ENCODE data around the gene ARHGEF40.

The ARHGEF40 gene

GRCh38 chr14:21120686-21121085, 50.6 kb downstream of the ARHGEF40 start:
- DNase-seq (ENCODE audit: insufficient read length) (no peak), FAIRE-seq (no peak)
- TF ChIP-seq TAF1 (IDR thresholded peaks at IDR 0.05; ENCODE audit: borderline replicate concordance, low read depth, low read length) (no peak), POLR2A (IDR thresholded peaks at IDR 0.05; ENCODE audit: low read depth, low read length) (no peak), POLR2AphosphoS5 (IDR thresholded peaks at IDR 0.05; ENCODE audit: low read depth, low read length) (no peak)

- TF ChIP-seq POLR2A (IDR thresholded peaks at IDR 0.05; ENCODE audit: low read depth, low read length), result no peak
- TF ChIP-seq TAF1 (IDR thresholded peaks at IDR 0.05; ENCODE audit: borderline replicate concordance, low read depth, low read length), result no peak
- no peak for TF ChIP-seq POLR2AphosphoS5 (IDR thresholded peaks at IDR 0.05; ENCODE audit: low read depth, low read length)
- DNase-seq (ENCODE audit: insufficient read length) (no peak), FAIRE-seq (no peak)
These were observed 51.0 kb downstream of the ARHGEF40 start for GRCh38 chr14:21121122-21121521.

GRCh38 chr14:21123429-21123828, 53.3 kb downstream of the ARHGEF40 start:
- TF ChIP-seq TAF1 (IDR thresholded peaks at IDR 0.05; ENCODE audit: borderline replicate concordance, low read depth, low read length), result no peak
- no peak for TF ChIP-seq POLR2A (IDR thresholded peaks at IDR 0.05; ENCODE audit: low read depth, low read length)
- TF ChIP-seq POLR2AphosphoS5 (IDR thresholded peaks at IDR 0.05; ENCODE audit: low read depth, low read length), result no peak
- DNase-seq (ENCODE audit: insufficient read length) (no peak), FAIRE-seq (no peak)

- no peak for FAIRE-seq
These were observed 63.8 kb downstream of the ARHGEF40 start for GRCh38 chr14:21133901-21134300.

GRCh38 chr14:21136024-21136423, 65.9 kb downstream of the ARHGEF40 start:
- FAIRE-seq (no peak), DNase-seq (ENCODE audit: insufficient read length) (peak; percentile 18)
- TF ChIP-seq POLR2A (IDR thresholded peaks at IDR 0.05; ENCODE audit: low read depth, low read length) (no peak), TAF1 (IDR thresholded peaks at IDR 0.05; ENCODE audit: borderline replicate concordance, low read depth, low read length) (no peak), POLR2AphosphoS5 (IDR thresholded peaks at IDR 0.05; ENCODE audit: low read depth, low read length) (no peak)

More at GRCh38 chr14:21133901-21134300, 63.8 kb downstream of the ARHGEF40 start:
- no peak for DNase-seq (ENCODE audit: insufficient read length)
- no peak for TF ChIP-seq TAF1 (IDR thresholded peaks at IDR 0.05; ENCODE audit: borderline replicate concordance, low read depth, low read length)
- no peak for TF ChIP-seq POLR2A (IDR thresholded peaks at IDR 0.05; ENCODE audit: low read depth, low read length)
- TF ChIP-seq POLR2AphosphoS5 (IDR thresholded peaks at IDR 0.05; ENCODE audit: low read depth, low read length), result no peak

All from GM12892 (cell line).